Measurements from ENCODE around the gene GALNT9.
"Not testable (repeated sequence)": the region's sequence is repeated elsewhere in the genome, so short reads cannot be mapped to it uniquely, and the experiment has no call there.

Gene GALNT9

DNA sequence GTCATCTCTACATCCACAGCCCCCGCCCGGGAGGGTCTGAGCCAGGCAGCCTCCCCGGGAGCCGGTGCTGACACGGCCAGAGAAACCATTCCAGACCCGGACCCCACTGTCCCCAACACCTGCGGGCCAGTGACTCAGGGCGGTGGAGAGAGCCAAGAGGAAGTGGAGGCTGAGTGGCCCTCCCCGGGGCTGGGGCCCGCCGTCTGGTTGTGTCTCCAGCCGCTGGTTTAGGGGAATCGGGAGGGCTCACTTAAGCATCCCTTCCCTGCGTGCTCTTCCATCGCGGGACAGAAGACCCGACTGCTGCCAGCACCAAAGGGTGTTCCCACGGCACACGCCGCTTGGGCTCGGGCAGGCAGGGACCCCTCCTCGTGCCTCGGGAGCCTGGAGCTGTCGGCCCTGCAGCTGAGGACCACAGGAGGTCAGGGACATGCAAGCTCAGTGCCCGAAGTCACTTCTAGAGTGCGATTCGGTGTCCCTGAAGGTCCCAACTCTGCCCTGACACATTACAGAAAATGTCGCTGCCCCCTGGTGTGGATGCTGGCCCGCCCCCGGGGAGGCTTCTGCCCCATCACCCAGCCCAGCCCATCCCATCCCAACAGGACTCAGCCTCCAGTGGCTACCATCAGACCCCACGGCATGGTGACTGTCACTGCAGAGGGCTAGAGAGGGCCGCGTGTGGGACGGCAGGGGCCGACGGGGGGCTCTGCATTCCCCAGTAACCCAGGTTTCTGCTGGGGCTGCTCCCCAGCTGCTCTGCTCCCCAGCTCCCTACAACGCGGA lies 50.8 kb downstream of the GALNT9 start:
- DNase-seq = no peak

DNA sequence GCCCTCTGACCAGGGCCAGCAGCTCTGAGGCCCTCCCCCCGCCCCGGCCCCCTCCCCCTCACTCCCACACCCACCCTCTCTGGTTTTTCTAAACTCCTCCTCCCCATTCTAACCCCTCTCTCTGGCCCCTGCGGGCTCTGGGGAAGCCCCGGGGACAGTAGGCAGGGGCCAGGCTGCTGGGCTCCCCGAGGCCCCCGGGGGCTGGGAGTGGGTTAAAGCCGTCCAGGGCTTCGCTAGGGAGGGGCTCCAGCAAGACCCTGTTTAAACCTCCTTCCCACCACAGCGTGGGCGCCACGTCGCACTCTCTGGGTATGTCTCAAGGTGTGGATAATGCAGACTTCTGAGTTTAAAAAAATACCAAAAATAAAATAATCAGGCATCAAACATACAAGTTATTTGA lies 51.4 kb downstream of the GALNT9 start:
- no peak for DNase-seq

DNA sequence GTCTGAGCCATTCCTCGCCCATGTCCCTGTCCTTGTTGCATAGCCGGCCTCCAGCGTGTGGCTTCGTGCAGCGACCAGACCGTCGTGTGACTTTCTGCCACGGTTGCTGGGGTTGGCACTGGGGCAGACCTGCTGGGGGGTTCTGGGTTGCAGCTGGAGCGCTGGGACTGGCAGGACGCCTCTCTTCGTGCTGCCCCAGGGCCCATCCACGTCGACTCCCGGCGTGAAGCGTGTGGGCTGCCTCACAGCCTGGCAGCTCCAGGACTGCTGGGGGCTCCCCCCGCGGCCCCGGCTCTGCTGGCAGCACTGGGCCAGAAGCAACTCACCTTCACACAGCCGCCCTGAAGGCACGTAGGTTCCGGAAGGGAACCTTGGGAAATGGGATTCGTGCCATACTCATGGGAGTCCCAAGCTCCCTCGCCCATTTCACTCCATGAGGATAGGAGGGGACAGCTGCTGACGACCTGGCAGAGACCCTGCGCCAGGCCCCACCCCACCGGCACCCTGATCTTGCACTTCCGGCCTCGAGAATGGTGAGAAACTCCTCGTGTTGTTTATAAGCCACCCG lies 51.9 kb downstream of the GALNT9 start:
- DNase-seq = no peak

DNA sequence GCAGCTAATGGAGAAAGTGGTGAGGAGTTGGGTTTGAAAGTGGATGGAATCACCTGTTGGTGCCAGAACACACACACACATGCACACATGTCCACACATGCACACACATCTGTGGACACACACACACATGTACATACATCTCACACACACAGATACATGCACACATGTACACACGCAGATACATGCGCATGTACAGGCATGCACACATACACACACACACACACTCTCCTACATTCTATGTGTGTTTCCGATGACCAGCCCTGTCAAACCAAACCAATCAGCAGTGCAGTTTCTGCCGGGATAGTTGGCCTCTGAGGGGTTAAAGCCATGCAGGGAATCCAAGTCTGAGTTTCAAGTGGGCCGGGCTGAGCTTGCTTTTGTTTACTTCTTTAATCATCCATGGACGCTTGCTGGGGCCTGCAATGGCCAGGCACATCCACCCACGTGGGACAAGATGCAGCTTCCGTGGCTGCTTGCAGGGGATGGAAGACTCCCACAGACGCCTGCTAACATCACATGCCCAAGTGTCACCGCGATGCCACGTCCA lies 52.5 kb downstream of the GALNT9 start:
- no peak for DNase-seq

DNA sequence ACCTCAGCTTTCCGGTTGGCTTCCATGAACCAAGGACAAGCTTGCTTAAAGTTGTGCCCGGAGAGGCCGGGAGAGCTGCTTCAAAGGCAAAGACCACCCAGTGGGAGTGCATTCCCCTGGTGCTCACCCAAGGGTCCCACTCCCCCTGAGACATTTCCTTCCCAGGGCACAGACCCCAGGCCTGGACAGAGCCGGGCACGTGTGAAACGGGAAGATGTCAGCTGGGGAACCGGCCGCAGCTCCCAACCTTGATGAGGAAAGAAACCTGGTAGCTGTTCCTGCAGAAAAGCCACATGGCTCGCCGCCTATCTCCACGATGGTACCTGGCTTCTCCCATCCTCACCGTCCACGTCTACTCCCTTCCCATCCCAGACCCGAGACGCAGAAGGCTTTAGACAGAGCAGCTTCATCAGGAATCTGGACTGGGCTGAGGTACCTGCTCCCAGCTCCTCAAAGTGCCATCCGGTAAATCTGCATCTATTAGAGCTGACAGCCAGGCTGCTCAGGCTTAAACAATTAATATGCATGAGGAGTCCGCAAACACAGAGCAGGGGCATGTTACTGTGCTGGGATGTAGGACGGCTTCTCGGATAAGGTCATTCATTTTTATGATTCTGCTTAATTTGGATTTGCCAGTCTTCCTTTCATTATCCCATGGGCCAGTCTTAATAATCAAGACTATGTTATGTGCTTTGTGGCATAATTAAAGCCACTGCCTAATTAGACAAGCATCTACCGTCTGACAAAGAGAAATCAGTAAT lies 53.1 kb downstream of the GALNT9 start:
- DNase-seq = no peak

DNA sequence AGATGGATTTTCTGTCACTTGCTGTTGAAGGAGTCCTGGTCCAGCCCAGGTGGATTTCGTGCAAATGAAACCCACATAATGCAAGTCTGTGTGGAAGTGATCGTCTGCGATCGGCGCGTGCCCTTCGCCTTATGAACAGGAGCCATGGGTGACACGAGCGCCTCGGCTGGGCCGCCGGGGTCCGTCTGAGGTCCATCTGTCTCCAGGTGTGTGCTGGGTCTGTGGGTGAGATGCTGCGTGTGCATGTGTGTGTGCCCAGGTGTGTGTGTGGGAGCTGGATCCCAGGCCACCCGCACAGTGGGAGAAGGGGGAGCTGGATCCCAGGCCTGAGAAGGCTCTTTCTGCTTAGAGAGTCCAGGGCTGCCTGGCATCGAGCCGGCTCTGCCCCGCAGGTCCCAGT lies 53.8 kb downstream of the GALNT9 start:
- DNase-seq = no peak

DNA sequence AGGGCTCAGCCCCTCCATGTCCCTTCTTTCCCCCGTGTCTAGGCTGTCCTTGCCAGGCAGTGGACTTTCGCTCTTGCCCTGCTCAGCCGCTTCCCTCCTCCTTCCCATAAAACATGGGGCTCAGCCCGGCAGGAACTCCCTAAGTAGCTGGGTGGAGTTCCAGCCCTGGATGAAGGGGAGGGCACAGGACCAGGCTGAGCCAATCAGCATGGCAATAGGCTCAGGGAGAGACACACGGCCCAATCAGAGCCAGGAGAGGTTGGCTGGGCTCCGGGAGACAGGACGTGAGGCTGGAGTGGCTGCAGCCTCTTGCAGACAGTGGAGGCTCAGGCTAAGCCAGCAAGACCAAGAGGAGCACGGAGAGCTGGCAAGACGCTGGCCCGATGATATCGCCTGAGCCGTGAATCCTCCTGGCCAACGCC lies 54.3 kb downstream of the GALNT9 start:
- no peak for DNase-seq

DNA sequence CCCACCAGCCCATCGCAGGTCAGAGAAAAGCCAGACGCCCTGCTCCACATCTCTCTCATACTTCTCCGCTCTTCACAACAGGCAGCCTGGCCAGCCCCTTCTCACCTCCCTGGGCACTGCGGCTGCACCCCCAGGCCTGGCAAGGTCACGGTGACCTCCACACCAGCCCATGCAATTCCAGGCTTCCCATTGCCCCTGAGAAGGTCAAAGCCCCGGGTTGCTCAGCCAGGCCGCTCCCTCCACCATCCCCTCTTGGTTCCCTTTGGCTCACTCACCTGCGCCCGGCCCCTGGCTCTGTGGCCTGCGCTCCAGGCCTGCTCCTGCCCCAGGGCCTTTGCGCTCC lies 55.4 kb downstream of the GALNT9 start:
- DNase-seq = no peak

DNA sequence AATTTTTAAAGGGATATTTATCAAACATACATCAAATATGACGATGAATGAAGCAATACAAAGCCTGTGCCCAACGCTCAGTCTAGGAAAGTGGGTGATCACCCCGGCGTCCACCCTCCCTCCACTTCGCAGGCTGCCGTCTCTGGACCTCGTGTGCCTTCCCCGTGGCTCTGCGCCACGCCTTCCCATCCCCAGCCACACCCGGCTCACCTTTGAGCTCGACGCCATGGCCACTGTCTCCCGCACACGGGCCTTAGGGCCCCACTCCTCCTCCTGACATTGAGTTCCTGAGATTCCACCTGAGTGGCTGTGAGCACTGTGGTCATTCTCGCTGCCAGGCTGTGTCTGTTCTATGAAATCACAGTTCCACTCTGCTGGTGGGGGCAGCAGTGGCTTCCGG lies 56.7 kb downstream of the GALNT9 start:
- no peak for DNase-seq

DNA sequence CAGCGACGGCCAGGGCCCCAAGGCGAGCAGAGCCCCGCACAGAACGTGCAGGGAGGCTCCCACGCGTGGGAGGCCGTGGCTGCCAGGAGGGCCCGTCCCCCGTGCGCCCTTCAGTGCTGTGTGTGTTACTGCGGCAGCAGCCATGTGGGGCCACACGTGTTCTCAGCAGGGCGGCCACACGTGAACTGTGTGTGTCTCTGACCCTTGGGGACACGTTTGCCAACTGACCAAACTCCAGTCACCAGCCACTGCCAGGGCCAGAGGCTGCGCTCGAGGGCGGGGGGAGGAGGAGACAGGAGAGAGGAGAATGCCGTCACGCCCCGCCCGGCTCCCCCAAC lies 57.7 kb downstream of the GALNT9 start:
- DNase-seq = no peak

DNA sequence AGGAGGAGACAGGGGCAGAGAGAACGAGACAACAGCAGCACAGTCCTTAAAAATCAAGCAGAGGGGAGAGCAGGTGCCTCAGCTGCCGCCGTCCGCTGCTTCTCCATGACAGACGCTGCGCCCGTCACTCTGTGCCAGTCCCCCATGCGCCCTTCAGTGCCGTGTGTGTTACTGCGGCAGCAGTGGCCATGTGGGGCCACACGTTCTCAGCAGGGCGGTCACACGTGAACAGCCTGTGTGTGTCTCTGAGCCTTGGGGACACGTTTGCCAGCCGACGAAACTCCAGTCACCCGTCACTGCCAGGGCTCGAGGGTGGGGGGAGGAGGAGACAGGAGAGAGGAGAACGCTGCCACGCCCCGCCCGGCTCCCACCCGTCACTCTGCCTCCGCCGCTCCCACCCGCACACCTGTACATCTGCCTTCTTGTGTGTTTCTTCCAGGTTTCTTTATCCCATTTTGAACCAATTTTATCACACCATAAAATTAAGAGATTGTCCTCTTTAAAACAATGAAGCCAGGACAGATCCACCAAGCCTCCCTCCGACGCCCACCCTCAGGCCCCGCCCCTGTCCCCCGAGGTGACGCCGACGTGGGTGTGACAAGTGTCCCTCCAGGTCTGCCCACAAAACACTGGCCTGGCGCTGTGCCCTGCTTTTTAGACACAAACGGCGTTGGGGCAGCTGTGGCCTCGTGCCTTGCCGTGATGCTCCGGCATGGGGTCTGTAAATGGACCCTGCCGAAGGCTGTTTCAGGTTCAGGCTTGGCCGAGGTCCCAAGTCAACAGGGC lies 58.2 kb downstream of the GALNT9 start:
- no peak for DNase-seq

DNA sequence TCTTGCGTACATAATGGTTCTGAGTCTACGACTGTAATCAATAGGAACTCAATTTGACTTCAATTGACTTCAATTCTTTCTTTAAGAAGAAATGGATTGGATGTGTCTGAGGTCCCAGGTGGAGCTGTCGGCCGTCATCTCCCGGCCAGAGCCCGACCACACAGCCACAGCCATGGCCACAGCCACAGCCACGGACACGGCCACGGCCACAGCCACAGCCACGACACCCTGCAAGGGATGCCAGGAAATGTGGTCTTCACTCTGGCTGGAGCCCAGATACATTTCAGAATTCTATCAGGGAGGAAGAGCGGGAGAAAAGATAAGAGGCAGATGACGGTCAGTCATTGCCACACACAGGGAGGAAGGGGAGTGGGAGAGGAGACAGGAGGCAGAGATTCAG lies 58.9 kb downstream of the GALNT9 start:
- DNase-seq = no peak

DNA sequence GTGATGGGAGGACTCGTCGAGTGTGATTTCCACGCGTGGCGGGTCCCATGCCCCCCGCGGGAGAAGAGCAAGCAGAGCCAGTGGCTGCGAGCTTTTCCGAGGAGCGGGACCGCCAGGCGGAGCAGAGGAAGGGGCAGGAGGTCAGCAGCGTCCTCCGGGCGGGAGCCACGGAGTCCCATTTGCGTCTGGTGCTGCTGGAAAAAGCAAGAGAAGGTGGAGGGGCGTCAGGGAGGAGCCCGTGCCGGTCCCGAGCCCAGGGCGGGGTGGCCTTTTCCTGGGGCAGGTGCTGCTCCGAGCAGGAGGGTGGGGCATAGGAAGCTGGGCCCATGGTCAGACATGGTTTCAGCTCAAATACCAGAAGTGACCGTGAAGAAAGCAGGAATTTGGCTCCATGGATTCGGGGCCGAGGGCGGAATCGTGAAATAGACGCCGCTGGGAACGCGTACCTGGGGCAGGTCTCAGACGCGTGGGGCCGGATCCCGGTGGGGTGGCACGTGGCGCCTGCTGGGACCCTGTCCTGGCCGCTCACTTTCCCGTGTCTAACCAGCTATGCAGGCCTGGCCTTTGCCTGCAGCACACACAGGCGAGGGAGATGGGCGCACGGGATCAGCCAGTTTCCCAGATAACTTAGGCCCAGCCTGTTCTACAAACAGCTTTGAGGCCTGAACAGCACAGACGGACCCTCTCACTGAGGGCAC lies 60.0 kb downstream of the GALNT9 start:
- no peak for DNase-seq

DNA sequence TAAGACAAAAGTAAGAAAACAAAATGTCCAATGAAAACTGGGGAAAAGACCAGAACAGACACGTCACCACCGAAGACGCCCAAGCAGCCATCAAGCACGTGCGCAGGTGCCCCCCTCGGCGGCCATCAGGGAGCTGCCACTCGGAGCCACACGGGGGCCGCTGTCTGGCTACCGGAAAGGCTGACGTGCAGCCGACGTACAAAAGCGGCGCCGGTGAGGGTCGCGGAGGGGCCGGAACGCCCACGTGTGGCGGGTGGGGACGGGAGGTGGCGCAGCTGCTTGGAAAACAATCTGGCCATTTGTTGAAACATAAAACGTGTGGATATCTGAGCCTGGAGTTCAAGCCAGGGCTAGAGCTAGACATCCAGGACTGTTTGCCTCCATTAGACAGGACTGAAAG lies 60.7 kb downstream of the GALNT9 start:
- no peak for DNase-seq

DNA sequence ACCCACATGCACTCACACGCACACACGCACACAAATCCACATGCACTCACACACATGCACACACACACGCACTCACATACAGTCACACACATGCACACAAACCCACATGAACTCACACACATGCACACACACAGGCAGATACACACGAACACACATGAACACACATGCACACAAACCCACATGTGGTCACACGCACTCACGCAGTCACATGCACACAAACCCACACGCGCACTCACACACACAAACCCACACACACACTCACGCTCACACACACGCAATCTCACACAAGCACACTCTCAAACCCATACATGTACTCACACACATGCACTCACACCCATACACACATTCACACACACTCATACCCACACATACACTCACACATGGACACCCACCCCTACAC lies 61.5 kb downstream of the GALNT9 start:
- no peak for DNase-seq

DNA sequence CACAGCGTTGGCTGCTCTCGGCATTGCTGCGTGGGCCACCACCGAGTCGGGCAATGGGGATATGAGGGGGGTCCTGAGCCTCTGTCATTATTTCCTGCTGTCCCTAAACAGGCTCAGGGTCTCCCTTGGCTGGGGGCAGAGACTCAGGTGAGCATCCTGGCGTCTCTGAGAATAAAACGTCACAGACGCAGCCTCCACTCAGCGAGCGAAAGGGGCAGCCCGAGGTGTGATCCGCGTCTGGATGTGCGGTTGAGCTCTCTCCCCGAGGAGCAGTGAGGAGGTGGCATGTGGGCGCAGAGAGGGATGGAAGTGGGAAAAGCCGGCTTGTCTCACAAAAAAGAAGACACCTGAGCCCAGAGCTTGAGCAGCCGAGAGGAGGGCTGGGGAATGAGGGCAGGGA lies 62.6 kb downstream of the GALNT9 start:
- DNase-seq = no peak

DNA sequence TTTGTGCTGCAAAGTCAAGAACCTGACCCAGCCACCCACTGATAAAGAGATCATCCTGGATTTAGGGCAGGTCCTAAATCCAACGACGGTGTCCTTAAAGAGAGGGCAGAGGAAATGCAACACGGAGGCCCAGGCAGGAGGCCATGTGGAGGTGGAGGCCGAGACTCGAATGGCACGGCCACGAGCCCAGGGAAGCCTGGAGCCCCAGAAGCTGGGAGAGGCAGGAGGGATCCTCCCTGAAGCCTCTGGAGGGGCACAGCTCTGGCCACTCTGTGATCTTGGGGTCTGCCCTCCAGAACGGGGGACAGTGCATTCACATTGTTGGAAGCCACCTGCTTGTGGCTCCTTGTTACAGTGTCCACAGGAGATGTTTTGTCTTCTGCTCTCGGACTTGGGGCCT lies 63.0 kb downstream of the GALNT9 start:
- DNase-seq = no peak

DNA sequence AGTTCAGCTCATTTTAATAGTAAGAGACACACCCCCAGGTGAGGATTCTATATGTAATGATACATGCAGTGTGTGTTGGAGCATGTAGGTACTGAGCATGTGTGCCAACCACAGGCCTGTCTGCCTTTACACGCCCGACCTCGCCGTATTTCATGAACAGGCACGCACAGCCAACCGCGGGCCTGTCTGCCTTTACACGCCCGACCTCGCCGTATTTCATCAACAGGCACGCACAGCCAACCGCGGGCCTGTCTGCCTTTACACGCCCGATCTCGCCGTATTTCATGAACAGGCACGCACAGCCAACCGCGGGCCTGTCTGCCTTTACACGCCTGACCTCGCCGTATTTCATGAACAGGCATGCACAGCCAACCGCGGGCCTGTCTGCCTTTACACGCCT lies 63.6 kb downstream of the GALNT9 start:
- not testable (repeated sequence) for DNase-seq

DNA sequence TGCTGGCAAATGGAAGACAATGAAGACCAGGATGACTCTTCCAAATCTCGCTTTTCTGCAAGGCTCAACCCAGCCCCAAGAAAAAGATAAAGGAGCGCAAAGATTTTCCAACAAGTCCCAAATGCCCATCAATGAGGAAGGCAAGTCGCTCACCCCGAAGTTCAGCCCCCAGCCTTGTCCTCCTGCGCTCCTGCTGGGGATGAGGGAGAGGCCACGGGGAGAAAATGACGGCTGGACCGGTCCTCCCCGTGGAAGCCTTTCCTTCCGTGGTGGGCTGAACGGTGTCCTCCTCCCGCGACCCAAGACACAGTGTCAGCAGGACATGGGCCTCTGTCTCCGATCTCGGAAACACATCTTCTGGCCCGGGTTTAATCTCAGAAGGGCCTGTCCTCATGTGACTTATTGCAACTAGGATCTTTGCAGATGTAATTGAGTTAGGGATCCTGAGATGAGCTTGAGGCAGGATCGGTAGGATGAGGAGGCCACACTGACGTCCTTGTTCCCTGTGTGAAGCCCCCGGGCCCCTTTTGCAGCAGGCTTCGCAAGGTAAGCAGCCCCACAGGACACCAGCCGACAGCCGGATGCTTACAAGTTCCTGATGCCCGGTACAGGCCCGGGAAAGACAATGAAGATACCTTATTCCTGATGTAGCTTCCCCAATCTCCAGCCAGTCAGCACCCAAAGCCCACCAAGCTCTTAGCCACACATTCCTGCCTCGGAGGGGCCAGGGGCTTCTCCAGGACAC lies 64.2 kb downstream of the GALNT9 start:
- DNase-seq = no peak

DNA sequence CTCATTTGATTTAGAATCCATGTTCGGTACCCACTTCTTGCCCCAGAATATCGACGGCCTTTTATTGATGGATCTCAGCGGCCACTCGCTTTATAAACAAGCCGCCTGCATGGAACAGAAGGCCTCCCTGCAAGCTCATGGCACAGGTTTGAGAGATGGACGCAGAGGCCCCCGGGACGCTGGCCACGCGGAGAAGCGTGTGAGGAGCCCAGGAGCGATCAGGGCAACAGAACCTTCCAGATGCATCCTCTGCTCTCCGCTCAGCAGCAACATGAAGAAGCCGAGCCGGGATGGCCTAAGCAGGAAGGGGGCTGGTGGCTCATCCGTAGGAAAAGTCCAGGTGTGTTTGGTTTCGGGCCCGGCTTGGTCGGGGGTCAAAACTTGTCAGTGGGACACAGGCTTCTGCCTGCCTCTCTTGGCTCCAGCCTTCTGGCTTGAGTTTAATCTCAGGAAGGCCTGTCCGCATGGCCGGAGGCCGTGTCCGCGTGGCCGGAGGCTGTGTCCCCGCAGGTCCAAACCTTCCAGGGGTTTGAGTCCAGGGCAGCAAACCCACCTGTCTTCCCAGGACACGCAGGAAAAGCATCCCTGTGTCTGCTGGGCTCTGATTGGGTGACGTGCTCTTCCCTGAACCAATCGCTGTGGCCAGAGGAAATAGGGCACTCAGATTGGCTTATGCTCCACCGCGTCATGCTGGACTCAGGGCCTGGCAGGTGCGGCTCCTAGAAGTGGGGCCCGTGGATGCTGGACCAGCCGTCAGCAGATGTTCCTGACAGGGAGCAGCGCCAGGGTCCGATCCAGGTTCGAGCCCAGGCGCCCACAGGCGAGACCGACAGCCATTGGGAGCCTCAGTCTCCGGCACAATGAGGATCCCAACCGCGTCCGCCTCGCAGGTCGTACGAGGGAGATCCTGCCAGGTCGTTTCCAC lies 65.0 kb downstream of the GALNT9 start:
- no peak for DNase-seq

All from activated effector memory CD4-positive, alpha-beta T cell treated with Interleukin-2 at 50 U/mL for 16 hours (primary cell).